C4-2B (cell line): Measurements from ENCODE around the gene DEF6.

Experiments used
- H3K27ac ChIP-seq: fragments of 450-650 bp; 2 replicates; pipeline ENCODE4 v1.5.1; 2017
- ZFX ChIP-seq: fragments of 450-650 bp; IDR thresholded peaks from 2 replicates; pipeline ENCODE4 v1.6.1; 2017
- TF ChIP-seq, protein P1 (sequence below): fragments of 450-650 bp; conservative IDR thresholded peaks from 2 replicates; pipeline ENCODE4 v1.5.1; 2017; ENCODE audit warnings: mild to moderate bottlenecking

The DEF6 gene

DNA sequence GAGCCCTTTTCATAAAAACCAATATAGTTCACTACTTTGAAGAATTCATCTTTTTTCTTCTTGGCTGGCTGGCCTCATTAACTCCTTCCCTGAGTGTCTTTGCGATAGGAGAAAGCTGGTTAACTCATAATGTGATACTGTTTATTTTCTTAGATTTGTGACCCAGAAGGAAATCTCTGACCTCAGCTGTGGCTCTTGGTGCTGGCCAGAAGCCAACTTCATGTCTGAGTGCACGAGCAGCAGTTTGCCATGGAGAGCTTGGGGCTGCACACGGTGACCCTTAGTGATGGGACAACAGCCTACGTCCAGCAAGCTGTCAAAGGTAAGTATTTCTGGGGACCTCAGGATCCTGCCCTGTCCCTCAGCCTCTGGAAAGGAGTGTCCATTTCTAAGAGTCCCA, 16.7 kb upstream of the DEF6 start:
- TF ChIP-seq, protein P1, sequence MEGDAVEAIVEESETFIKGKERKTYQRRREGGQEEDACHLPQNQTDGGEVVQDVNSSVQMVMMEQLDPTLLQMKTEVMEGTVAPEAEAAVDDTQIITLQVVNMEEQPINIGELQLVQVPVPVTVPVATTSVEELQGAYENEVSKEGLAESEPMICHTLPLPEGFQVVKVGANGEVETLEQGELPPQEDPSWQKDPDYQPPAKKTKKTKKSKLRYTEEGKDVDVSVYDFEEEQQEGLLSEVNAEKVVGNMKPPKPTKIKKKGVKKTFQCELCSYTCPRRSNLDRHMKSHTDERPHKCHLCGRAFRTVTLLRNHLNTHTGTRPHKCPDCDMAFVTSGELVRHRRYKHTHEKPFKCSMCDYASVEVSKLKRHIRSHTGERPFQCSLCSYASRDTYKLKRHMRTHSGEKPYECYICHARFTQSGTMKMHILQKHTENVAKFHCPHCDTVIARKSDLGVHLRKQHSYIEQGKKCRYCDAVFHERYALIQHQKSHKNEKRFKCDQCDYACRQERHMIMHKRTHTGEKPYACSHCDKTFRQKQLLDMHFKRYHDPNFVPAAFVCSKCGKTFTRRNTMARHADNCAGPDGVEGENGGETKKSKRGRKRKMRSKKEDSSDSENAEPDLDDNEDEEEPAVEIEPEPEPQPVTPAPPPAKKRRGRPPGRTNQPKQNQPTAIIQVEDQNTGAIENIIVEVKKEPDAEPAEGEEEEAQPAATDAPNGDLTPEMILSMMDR: no peak
- no peak for TF ChIP-seq ZFX
- H3K27ac ChIP-seq: no peak overlapping the region

DNA sequence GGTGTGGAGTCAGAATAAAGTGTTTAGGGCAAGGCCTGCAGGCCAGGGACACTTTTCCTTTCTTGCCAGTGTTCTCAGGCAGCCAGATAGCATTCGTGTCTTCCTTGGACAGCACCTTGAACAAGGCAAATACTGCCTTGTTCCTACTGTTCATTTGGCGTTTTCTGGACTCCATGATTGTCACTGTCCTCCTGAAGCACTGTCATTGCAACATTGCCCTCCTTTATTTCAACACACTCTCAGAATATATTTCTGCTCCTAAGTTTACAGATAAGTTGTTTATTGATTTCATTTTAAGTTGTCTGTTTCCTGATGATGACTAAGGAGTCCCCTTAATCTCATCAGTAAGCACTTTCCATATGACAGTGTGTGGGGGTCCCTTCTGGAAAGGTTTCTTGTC, 15.1 kb upstream of the DEF6 start:
- TF ChIP-seq, protein P1: no peak
- no peak for TF ChIP-seq ZFX
- H3K27ac ChIP-seq: no peak overlapping the region

DNA sequence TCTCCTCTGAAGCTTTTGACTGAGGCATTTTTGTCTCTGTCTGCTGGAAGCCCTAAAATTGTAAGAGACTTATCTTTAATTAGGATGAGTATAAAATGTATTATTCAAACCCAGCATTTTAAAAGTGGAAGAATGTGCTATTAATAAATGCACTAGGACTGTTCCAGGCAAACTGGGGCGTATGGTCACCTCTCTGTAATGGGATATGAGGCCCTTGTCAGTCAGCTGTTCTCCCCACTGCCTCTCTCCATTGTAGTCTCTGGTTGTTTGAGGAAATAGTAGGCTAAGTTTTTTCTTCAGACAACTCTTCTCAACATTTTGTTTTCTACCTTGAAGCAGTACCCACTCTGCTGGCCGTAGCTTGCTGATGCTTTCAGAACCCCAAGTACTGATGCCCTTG, 14.3 kb upstream of the DEF6 start:
- no peak overlapping the region for H3K27ac ChIP-seq
- TF ChIP-seq ZFX: no peak
- TF ChIP-seq, protein P1: no peak

DNA sequence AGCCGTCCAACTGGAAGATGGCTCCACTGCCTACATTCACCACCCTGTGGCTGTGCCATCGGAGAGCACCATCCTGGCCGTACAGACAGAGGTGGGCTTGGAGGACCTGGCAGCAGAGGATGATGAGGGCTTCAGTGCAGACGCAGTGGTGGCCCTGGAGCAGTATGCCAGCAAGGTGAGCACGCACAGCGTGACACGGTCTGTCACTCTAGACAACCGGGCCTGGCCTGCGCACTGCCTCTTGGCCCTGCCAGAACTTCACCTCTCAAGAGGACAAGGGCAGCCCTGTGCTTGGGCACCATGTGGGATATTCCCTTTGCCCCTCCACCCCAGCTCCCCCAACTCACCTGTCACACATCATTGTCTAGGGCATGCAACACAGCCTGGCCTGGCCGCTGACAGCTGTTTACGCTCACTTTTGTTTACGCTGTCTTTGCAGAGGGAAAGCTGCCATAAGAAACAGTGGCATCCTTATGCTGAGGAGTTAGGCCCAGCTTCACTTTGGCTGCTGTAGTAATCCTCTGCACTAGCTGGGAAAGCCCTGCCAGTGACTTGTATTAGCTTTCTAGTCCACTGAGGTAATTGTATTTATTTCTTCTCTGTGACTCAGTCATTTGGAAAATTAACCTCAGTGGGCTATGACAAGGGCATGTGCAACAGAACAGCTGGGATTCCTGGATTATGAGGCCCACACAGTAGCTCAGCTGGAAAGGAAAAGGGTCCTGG, 9.8 kb upstream of the DEF6 start:
- H3K27ac ChIP-seq: no peak overlapping the region
- no peak for TF ChIP-seq ZFX
- TF ChIP-seq, protein P1: no peak

DNA sequence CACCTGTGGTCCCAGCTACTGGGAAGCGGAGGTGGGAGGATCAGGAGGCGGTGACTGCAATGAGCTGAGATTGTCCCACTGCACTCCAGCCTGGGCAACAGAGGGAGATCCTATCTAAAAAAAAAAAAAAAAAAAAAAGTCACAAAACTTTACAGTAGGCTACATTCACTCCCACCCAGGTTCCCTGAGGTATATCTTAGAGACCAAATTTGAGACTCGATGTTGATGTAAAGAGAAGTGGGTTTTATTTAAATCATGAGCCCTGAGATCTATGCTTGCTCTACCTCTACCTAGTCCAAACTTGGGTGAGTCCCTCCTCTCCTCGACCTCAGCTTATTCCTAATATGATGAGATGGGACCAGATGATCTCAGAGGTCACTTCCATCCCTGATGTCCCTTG, 8.8 kb upstream of the DEF6 start:
- no peak overlapping the region for H3K27ac ChIP-seq
- no peak for TF ChIP-seq ZFX
- TF ChIP-seq, protein P1: no peak

DNA sequence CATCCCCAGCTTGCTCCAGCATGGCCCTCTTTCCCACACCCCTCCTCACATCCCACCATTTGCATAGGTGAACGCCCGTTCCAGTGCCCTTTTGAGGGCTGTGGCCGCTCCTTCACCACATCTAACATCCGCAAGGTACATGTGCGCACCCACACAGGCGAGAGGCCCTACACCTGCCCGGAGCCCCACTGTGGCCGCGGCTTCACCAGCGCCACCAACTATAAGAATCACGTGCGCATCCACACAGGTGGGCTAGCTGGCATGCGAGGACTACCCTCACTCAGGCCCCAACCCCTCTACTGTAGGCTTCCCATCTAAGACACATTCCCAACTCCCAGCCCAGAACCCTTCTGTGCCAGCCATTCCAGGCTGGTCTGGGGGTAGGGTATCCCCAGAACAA, 6.1 kb upstream of the DEF6 start:
- H3K27ac ChIP-seq: no peak overlapping the region
- TF ChIP-seq, protein P1: no peak
- TF ChIP-seq ZFX: no peak

DNA sequence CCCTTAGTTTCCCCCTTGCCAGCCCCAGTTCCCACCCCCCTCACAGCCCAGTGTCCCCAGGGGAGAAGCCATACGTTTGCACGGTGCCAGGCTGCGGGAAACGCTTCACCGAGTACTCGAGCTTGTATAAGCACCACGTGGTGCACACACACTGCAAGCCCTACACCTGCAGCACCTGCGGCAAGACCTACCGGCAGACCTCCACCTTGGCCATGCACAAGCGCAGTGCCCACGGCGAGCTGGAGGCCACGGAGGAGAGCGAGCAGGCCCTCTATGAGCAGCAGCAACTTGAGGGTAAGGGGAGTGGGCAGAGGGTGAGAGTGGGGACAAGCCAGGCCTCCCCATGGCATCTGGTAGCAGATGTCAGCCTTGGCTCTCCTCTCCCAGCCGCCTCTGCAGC, 5.1 kb upstream of the DEF6 start:
- no peak overlapping the region for H3K27ac ChIP-seq
- TF ChIP-seq, protein P1: no peak
- TF ChIP-seq ZFX: no peak
